IMR-90 (cell line): Measurements from ENCODE around the gene CABP4.

ENCODE experiments used
- CEBPB ChIP-seq: IDR thresholded peaks from 2 replicates; pipeline ENCODE4 v1.6.1; 2012; ENCODE audit warnings: low read depth, low read length, improper control_type of control experiment
- MAZ ChIP-seq: IDR thresholded peaks from 2 replicates; pipeline ENCODE4 v1.6.1; 2012; ENCODE audit warnings: low read depth, mild to moderate bottlenecking, low read length, improper control_type of control experiment, moderate library complexity, borderline replicate concordance
- NFE2L2 ChIP-seq: fragments of 150-350 bp; IDR thresholded peaks from 2 replicates; pipeline ENCODE4 v1.6.1; 2016; ENCODE audit warnings: low read depth, mild to moderate bottlenecking, low read length
- POLR2A ChIP-seq: IDR thresholded peaks from 2 replicates; pipeline ENCODE4 v1.6.1; 2012; ENCODE audit warnings: mild to moderate bottlenecking, low read depth, low read length
- RFX5 ChIP-seq: IDR thresholded peaks from 2 replicates; pipeline ENCODE4 v1.8.0; 2012; ENCODE audit warnings: low read depth, mild to moderate bottlenecking, low read length, moderate library complexity
- TF ChIP-seq, protein P1 (sequence below): conservative IDR thresholded peaks from 2 replicates; pipeline ENCODE4 v1.5.1; 2012; ENCODE audit warnings: mild to moderate bottlenecking, low read depth, low read length, improper control_type of control experiment

DNA sequence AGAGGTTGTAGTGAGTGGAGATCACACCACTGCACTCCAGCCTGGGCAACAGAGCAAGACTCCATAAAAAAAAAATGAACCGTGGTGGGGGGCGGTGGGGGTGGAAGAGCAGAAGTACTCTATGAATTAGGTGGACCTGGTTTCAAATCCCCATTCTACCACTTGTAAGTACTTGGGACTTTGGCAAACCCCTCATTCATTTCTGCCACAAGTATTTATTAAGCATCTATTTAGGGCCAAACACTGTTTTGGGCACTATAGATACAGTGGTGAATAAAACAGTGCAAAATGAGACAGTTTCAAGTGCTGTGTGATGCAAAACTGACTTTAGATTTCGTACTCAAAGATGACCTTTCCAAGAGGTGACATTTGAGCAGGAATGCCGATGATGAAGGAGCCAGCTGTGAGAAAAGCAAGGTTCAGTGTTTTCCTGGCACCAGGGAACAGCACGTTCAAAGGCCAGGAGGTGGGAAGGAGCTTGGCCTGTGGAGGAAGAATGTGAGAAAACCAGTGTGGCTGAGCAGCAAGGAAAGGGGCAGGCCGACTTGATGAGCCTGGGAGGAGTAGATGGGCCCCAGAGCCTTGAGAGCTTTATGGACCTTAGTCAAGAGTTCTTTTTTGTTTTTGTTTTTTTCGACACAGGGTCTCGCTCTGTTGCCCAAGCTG, 15.3 kb downstream of the CABP4 start:
- TF ChIP-seq, protein P1, sequence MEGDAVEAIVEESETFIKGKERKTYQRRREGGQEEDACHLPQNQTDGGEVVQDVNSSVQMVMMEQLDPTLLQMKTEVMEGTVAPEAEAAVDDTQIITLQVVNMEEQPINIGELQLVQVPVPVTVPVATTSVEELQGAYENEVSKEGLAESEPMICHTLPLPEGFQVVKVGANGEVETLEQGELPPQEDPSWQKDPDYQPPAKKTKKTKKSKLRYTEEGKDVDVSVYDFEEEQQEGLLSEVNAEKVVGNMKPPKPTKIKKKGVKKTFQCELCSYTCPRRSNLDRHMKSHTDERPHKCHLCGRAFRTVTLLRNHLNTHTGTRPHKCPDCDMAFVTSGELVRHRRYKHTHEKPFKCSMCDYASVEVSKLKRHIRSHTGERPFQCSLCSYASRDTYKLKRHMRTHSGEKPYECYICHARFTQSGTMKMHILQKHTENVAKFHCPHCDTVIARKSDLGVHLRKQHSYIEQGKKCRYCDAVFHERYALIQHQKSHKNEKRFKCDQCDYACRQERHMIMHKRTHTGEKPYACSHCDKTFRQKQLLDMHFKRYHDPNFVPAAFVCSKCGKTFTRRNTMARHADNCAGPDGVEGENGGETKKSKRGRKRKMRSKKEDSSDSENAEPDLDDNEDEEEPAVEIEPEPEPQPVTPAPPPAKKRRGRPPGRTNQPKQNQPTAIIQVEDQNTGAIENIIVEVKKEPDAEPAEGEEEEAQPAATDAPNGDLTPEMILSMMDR = no peak
- TF ChIP-seq POLR2A (no peak), RFX5 (no peak), CEBPB (no peak), MAZ (no peak), NFE2L2 (no peak)
